ENCODE measurements around the gene SLC25A22. TPM values are rescaled to one million over a fixed set of nuclear protein-coding genes. Genes with fewer than 3 reads are reported as not detected.

The SLC25A22 gene
- total and polyA plus RNA-seq, 9 of the 15 experiments (the other 6 are each of a cell fraction or from before 2014, with no cell fraction given), result 0.41 to 55.4 (median 11.4) TPM

DNA sequence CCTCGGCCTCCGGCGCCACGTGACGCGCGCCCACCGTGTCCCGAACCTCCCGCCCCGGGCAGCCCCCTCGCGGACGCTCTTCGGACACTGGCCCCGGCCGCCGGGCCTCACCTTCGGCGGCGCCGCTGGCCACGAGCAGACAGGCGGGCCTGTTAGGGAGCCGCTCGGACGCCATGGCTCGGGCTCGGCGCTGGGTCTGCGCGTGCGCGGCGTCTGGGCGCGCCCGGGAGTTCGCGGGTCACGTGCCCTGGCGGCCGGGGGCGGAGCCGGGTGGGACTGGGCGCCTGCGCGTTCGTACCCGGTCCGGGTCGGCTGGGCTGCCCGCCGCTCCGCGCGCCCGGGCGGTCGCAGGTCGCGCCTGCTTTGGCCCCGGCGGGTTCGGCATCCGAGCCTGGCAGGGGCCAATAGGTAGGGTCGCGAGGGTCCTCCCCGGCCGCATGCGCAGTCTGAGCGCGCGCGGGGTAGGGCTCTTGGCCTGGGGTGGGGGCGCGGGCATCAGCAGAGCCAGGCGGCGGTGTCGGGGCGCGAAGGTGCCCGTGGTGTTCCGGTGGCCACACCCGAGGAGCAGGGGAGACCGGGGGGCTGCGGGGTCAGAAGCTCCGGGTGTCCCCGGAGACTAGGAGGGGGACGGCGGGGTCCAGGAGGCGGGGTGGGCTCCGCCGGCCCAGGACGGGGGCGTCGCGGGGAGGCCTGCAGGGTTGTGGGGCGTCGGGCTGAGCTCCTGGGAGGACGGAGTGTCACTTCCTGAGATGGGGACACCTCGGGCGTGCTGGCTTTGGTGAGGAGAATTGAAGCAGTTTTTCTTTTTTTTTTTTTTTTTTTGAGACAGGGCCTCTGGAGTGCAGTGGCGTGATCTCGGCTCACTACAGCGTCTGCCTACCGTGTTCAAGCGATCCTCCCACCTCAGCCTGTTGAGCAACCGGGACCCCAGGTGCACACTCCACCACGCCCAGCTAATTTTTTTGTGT, 20.5 kb downstream of the SLC25A22 start, which contains the start of gene GATD1 (continued):
- TF ChIP-seq, protein P1, sequence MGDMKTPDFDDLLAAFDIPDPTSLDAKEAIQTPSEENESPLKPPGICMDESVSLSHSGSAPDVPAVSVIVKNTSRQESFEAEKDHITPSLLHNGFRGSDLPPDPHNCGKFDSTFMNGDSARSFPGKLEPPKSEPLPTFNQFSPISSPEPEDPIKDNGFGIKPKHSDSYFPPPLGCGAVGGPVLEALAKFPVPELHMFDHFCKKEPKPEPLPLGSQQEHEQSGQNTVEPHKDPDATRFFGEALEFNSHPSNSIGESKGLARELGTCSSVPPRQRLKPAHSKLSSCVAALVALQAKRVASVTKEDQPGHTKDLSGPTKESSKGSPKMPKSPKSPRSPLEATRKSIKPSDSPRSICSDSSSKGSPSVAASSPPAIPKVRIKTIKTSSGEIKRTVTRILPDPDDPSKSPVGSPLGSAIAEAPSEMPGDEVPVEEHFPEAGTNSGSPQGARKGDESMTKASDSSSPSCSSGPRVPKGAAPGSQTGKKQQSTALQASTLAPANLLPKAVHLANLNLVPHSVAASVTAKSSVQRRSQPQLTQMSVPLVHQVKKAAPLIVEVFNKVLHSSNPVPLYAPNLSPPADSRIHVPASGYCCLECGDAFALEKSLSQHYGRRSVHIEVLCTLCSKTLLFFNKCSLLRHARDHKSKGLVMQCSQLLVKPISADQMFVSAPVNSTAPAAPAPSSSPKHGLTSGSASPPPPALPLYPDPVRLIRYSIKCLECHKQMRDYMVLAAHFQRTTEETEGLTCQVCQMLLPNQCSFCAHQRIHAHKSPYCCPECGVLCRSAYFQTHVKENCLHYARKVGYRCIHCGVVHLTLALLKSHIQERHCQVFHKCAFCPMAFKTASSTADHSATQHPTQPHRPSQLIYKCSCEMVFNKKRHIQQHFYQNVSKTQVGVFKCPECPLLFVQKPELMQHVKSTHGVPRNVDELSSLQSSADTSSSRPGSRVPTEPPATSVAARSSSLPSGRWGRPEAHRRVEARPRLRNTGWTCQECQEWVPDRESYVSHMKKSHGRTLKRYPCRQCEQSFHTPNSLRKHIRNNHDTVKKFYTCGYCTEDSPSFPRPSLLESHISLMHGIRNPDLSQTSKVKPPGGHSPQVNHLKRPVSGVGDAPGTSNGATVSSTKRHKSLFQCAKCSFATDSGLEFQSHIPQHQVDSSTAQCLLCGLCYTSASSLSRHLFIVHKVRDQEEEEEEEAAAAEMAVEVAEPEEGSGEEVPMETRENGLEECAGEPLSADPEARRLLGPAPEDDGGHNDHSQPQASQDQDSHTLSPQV (IDR thresholded peaks at IDR 0.05), result peak; percentile 79
- TF ChIP-seq TFAM (CRISPR knock-in tag; conservative IDR thresholded peaks at IDR 0.05), result no peak
- peak; percentile 70; the same call in 1 of the 2 replicates for TF ChIP-seq MTA3 (IDR thresholded peaks at IDR 0.05; ENCODE audit: borderline replicate concordance)
- TF ChIP-seq CEBPB (tag; IDR thresholded peaks at IDR 0.05), result peak; percentile 58
- TF ChIP-seq, protein P2, sequence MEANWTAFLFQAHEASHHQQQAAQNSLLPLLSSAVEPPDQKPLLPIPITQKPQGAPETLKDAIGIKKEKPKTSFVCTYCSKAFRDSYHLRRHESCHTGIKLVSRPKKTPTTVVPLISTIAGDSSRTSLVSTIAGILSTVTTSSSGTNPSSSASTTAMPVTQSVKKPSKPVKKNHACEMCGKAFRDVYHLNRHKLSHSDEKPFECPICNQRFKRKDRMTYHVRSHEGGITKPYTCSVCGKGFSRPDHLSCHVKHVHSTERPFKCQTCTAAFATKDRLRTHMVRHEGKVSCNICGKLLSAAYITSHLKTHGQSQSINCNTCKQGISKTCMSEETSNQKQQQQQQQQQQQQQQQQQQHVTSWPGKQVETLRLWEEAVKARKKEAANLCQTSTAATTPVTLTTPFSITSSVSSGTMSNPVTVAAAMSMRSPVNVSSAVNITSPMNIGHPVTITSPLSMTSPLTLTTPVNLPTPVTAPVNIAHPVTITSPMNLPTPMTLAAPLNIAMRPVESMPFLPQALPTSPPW (CRISPR knock-in tag; IDR thresholded peaks at IDR 0.05), result peak; percentile 31; the same call in 1 of the 2 replicates
- peak; percentile 67 for TF ChIP-seq RBBP5 (IDR thresholded peaks at IDR 0.05; ENCODE audit: borderline replicate concordance, insufficient read depth, low read length, poor library complexity, severe bottlenecking)
- no peak for TF ChIP-seq KLF13 (tag; IDR thresholded peaks at IDR 0.05; ENCODE audit: borderline replicate concordance, low read depth)
- TF ChIP-seq SIN3B (IDR thresholded peaks at IDR 0.05; ENCODE audit: low read depth), result peak; percentile 85
- peak; percentile 48 to 93 (median 88) for TF ChIP-seq YY1 (IDR thresholded peaks at IDR 0.05; ENCODE audit: borderline replicate concordance in 1 of 3, control insufficient read depth in 1 of 3, extremely low read depth in 1 of 3, insufficient read depth in 3 of 3, insufficient read length in 1 of 3, insufficient replicate concordance in 2 of 3, low read depth in 1 of 3, low read length in 2 of 3)
- peak; percentile 61 for TF ChIP-seq POLR2B (IDR thresholded peaks at IDR 0.05; ENCODE audit: low read depth, partially characterized antibody)
- TF ChIP-seq SNIP1 (IDR thresholded peaks at IDR 0.05; ENCODE audit: low read depth), result no peak
- TF ChIP-seq NONO (IDR thresholded peaks at IDR 0.05; ENCODE audit: low read depth in 2 of 2, low read length in 1 of 2), result peak; percentile 78 to 85
- TF ChIP-seq ZNF830 (CRISPR knock-in tag; IDR thresholded peaks at IDR 0.05), result no peak
- peak; percentile 54 for TF ChIP-seq ZNF282 (CRISPR knock-in tag; IDR thresholded peaks at IDR 0.05)
- TF ChIP-seq, protein P3, sequence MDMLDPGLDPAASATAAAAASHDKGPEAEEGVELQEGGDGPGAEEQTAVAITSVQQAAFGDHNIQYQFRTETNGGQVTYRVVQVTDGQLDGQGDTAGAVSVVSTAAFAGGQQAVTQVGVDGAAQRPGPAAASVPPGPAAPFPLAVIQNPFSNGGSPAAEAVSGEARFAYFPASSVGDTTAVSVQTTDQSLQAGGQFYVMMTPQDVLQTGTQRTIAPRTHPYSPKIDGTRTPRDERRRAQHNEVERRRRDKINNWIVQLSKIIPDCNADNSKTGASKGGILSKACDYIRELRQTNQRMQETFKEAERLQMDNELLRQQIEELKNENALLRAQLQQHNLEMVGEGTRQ (CRISPR knock-in tag; IDR thresholded peaks at IDR 0.05), result peak; percentile 91
- peak; percentile 85 for TF ChIP-seq RBFOX2 (IDR thresholded peaks at IDR 0.05; ENCODE audit: low read depth, low read length)
- TF ChIP-seq, protein P4, sequence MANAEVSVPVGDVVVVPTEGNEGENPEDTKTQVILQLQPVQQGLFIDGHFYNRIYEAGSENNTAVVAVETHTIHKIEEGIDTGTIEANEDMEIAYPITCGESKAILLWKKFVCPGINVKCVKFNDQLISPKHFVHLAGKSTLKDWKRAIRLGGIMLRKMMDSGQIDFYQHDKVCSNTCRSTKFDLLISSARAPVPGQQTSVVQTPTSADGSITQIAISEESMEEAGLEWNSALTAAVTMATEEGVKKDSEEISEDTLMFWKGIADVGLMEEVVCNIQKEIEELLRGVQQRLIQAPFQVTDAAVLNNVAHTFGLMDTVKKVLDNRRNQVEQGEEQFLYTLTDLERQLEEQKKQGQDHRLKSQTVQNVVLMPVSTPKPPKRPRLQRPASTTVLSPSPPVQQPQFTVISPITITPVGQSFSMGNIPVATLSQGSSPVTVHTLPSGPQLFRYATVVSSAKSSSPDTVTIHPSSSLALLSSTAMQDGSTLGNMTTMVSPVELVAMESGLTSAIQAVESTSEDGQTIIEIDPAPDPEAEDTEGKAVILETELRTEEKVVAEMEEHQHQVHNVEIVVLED (CRISPR knock-in tag; IDR thresholded peaks at IDR 0.05), result peak; percentile 44

All from K562 (cell line).